DMS153 (cell line): ENCODE measurements around the gene RYR1.
"Not testable (repeated sequence)": the region's sequence is repeated elsewhere in the genome, so short reads cannot be mapped to it uniquely, and the experiment has no call there.

Experiments used
- DNase-seq: peaks from one replicate; lab custom pipeline; 2025; lab: John Stamatoyannopoulos, UW

Gene RYR1

DNA sequence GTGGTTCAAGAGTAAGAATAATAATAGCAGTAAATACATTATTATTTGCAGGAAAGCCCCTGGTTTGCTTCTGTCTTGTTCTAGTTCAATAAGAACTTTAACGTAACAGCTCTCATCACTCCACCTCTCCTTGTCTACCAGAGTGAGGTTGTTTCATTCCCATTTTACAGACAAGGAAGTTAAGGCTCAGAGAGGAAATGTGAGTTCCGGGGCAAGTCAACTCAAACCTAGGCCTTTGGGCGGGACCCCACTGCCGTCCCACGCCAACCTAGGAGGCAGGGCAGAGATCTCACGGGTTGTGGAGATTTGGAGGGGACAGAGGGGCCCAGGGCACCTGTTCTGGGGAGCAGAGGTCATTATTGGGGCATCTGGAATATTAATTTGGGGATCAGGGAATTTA lies 182.8 kb downstream of the RYR1 start:
- no peak for DNase-seq

DNA sequence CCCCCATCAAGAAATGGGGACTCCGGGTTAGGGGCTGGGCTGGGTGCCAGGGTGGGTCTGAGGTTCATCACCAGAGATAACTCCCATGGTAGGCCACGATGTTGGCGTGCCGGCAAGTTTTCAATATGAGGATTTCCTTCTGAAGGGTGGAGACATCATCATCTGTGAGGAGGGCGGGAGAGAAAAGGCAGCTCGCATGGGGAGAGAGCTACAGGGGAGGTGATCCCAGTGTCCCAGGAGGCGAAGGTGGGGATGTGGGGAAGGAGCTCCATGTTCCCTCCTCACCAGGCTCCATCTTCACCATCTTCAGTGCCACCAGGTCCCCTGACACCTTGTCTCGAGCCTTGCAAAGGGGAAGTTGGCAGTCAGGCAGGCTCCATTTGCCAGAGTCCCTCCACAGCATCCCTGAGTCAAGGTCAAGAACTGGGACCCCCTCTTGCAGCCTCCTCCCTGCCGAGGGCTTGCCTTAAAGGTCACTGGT lies 183.8 kb downstream of the RYR1 start:
- no peak for DNase-seq

DNA sequence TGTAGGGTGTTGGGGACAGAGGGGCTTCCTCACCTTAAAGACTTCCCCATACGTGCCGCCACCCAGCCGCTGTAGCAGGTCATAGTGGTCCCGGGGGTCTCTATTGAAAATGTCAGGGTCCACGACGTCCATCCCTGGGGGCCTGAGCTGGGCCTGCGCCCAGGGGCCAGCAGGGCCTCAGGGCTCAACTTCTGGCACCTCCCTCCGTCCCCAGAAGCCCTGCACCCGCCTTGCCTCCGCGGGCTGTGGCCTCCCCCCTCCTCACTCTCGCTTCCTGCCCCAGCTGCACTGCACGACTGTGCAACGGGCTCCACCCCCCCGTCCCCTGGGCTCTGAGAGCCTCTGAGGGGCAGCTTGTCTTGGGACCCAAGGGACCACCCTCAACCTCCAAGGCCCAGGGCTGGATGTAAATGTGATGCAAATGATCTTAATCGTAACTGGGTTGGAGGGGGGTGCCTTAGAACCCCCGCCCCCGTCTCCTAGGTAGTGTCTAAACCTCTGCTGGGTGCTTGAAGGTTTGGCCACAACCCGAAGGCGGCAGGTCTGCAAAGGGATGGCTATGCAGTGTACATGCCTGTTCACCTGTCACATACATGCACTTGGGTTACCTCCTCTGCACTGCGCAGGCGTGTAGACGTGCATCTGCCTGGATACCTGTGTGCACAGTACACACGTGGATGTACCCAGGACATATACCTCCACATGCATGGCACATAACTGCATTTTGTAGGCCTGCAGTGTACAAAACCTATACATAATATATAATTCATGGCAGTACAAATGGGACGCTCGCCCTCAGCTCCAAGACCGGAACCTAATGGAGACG lies 184.5 kb downstream of the RYR1 start, which contains the start of gene MAP4K1:
Gene MAP4K1, minus strand, starts transcription at position 190 of the 826 bp plus-strand sequence. Its CDS starts 58 bp downstream, at position 132.
- DNase-seq, result no peak

DNA sequence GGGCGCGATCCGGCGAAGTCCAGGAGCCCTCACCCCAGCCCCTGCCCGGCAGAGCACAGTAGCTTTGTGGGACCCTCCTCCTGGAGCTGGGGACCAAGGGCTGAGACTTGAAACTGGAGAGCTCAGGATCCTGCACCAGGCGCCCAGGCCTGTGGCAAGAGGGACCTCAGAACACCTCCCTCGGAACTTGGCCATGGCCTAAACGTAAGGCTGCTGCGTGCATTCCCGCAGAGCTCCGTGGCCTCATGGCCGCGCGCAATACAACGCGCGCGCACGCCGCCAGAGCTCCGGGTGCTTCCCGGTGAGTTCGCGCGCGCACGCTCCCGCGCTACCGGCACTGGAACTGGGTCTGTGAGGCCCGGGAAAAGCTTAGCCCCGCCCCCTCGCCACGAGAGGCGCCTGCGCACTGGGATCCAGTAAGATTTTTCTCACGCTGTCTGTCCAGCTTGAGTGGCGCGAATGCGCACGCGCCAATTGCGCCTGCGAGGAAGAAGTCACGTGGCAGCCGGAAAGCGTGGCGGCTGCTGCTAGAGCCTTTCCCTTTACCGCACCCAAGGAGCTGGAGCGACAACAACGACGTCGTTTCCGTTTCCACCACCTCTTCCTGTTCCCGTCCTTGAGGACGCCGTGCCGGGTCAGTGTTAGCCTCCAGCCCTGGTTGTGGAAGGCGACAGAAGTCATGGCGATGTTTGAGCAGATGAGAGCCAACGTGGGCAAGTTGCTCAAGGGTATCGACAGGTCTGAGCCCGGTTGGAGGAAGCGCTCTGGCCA lies 185.3 kb downstream of the RYR1 start, which contains the start of gene EIF3K:
Gene EIF3K, plus strand, starts transcription at position 599 of the 771 bp plus-strand sequence. Its CDS starts 81 bp downstream, at position 680.
- DNase-seq, result peak; percentile 97

DNA sequence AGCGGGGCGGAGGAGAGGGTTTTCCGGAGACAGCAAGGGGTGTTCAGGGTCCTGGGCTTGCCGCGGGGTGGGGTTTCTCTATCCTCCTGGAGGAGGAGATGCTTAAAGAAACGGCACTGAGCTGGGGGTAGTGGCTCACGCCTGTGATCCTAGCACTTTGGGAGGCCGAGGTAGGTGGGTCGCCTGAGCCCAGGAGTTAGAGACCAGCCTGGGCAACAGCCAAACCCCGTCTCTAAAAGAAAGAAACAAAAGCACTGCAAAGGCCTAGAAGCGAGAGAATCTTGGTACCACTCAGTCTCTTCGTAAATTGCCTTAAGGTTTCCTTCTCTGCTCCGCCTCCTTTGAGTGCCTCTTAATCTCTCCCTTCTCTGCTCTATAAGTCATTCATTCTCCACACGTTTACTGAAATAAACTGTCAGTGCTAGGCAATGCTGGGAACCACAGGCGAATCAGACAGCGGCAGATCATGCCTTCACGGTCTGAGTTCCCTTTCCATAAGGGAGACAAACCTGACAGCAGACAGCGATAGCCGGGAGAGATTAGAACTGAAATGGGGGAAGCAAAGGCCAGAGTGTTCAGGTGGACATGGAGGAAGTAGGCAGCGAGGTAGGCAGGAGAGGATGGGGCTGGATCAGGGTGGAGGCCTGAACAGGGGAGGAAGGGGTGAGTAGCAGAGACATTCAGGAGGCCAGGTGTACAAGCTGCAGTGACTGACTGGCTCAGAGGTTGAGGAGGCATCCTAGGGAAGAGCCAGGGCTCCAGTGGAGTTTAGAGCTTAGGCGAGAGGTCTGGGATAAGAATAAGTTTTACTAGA lies 186.1 kb downstream of the RYR1 start:
- no peak for DNase-seq

DNA sequence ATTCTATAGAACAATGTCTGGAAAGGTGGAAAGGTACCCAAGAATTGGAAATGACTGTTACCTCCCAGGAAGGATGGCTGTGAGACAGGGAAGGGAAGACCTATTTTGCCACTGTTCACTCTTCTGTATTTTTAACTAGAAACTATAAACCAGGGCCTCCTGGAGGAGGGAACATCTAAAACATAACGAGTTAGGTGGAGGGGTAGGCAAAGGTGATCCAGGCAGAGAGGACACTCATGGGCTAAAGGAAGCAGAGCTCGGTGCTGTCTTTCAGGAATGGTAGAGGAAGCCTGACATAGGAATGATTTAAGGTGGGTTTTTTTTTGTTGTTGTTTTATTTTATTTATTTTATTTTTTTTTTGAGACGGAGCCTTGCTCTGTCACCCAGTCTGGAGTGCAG lies 191.3 kb downstream of the RYR1 start:
- no peak for DNase-seq

DNA sequence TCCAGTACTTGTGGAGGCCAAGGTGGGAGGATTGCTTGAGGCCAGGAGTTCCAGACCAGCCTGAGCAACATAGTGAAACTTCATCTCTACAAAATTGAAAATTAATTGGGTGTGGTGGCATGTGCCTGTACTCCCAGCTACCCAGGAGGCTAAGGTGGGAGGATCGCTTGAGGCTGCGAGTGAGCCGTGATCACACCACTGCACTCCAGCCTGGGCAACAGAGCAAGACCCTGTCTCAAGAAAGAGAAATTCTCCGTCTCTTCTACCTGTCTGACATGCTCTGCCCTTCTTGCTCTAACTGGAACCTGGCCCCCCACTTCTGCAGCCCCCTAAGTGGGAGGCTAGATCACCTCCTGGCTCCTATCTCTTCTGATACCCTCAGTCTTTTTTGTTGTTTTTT lies 192.9 kb downstream of the RYR1 start:
- DNase-seq, result no peak

DNA sequence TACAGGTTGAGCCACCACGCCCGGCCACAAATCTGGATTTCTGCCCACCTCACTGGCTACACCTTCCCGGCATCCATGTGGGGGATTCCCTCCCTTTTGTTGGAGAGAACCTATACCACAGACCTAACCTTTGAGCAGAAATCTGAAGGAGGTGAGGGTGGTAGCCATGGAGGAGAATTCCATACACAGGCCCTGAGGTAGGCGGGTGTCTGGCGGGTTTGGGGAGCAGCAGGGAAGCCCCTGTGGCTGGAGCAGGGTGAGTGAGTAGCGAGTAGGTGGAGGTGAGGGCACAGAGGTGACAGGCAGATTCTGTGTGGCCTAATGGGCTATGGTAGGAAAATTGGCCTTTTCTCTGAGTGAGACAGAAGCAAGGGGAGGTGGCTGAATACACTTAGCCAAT lies 196.1 kb downstream of the RYR1 start:
- no peak for DNase-seq

DNA sequence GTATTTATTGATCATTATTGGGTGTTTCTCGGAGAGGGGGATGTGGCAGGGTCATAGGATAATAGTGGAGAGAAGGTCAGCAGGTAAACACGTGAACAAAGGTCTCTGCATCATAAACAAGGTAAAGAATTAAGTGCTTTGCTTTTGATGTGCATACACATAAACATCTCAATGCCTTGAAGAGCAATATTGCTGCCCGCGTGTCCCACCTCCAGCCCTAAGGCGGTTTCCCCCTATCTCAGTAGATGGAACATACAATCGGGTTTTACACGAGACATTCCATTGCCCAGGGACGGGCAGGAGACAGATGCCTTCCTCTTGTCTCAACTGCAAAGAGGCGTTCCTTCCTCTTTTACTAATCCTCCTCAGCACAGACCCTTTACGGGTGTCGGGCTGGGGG lies 197.8 kb downstream of the RYR1 start:
- not testable (repeated sequence) for DNase-seq

DNA sequence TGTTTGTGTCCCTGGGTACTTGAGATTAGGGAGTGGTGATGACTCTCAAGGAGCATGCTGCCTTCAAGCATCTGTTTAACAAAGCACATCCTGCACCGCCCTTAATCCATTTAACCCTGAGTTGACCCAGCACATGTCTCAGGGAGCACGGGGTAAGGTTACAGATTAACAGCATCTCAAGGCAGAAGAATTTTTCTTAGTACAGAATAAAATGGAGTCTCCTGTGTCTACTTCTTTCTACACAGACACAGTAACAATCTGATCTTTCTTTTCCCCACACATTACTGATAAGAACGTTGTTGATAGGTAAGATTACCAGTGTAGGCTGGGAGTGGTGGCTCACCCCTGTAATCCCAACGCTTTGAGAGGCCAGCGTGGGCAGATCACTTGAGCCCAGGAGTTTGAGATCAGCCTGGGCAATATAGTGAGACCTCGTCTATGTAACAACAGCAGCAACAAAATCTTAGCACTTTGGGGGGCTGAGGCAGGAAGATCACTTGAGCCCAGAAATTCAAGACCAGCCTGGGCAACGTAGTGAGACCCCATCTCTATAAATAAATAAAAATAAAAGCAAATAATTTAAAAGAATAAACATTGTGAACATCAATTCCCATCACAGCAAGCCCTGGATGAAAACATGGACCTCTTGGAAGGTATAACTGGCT lies 198.5 kb downstream of the RYR1 start:
- not testable (repeated sequence) for DNase-seq

DNA sequence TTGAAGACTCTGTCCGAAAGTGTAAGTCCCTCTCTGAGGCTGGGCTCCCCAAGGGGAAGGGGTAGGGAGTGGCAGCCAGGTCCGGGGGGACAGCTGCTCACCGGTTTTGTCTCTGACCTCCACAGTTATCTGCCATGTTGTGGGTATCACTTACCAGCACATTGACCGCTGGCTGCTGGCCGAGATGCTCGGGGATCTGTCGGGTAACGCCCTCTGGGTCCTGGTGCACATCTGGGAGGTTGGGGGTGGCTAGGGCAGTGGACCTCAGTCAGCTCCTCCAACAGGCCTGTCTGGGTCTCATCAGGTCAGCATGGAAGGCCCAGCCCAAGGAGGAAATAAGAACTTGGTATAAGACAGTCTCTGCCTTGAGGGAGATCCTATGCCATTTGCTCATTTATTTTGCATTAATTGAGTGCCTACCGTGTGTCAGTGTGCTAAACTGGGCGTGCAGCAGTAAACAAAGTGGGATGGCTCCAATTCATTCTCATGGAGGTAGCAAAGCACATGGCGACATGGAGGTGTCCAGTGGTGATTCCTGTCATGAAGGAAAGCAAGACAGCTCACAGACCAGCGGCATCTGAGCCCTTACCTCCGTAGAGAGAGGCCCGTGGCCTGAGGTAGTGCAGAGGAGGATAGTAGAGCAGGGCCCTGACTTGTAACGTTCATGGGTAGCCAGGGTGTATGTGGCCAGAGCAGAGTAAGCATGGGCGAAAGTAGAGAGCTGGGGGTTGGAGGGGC lies 199.2 kb downstream of the RYR1 start:
- DNase-seq, result no peak

DNA sequence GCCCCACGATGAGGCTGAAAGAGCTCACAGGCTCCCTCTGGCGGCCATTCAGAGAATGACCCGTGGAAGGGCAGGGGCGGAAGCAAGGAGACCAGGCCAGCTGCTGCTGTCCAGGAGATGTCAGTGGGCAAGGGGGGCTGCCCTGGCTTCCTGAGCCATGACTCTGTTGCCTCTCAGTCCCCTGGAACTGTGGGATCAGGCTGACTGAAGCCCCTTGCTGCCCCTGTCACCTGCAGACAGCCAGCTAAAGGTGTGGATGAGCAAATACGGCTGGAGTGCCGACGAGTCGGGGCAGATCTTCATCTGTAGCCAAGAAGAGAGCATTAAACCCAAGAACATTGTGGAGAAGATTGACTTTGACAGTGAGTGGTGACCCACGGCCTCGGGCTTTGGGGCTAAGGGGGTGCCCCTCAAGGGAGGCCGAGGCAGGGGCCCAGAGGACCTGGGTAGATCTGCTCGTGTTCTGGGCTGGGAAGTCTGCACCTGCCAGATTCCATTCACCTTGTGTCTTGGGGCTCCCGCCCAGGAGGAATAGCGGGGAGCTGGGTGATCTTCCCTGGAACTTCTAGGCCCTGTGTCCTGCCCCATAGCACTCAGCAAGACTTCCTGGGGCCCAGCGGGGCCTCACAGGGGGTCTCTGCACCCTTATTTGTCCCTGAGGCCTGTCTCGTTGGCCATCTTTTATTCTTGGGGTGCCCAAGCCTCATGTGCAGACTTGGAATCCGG lies 201.4 kb downstream of the RYR1 start:
- DNase-seq, result no peak

DNA sequence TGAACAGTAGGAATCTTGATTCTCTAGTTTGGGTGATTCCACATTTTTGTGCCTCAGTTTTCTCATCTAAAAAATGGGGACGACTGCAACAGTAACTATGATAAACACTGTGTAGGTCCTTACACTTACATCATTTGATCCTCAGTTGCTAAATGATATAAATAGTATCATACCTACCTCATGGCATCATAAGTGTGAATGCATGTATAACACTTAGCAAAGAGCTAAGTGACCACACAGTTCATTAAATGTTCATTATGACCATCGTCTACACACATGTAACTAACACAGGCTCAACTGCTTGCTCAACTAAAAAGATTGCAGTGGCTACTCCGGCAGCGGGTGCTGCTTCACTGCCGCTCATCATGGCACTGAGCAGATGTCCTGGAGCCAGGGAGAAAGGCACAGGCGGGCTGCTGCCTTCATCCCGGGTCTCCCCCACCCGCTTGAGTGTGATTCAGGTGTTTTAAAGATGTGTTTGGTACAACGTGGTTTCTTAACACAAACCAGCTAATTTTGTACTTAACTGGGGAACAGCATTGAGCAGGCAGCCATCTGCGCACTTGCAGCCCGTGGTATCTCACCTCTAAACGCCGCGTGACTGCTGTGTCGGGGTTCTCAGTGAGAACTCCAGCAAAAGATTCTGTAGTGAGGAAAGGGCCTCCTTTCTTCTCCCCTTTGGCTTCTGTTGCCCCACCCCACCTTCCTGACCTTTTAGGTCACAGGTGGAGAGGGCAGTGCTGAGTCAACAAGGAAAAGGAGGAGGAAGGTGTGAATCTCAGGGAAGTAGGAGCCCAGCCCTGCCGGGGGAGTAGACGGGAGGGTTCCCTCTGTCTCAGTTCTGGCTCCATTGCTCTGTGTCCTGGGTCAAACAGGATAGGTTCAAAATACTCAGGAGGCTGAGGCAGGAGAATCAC lies 202.2 kb downstream of the RYR1 start:
- no peak for DNase-seq
